IMR-90 (cell line): ENCODE results near the gene ARHGAP45. TPM values are rescaled to one million over a fixed set of nuclear protein-coding genes. Genes with fewer than 3 reads are reported as not detected.

Experiments
- ATAC-seq: fragments of 200-7000 bp; cut with Tn5 transposase; 2 replicates; pipeline ENCODE4 v1.9.1; 2020; ENCODE audit warnings: low read depth, mild to moderate bottlenecking, moderate library complexity
- BruUV-seq: library from RNA; stranded (reverse); fragments of 400-500 nt; replicated peaks from 2 replicates; lab custom pipeline; 2021; lab: Mats Ljungman, UMichigan
- CTCF ChIA-PET: fragments of 300-600 bp; formaldehyde crosslinking; extraction: SDS; loops from one replicate; lab custom pipeline; 2021; ENCODE audit warnings: antibody characterized with exemption; lab: Yijun Ruan, JAX
- POLR2A ChIA-PET: fragments of 300-600 bp; sonication (Branson Sonifier 250); formaldehyde crosslinking; loops from one replicate; lab custom pipeline; 2022; ENCODE audit warnings: antibody characterized with exemption; ENCODE audit not compliant: unreplicated experiment; lab: Charles Lee
- DNase-seq: peaks from one replicate; pipeline ENCODE4 v3.0.0; 2013
- H2AFZ ChIP-seq: replicated peaks from 2 replicates; pipeline ENCODE3; 2013; ENCODE audit warnings: low read length, mild to moderate bottlenecking; ENCODE audit not compliant: poor library complexity
- H2AK5ac ChIP-seq: 2 replicates; pipeline ENCODE4 v1.6.1; 2013; ENCODE audit warnings: low read depth, low read length, inconsistent platforms
- H2AK9ac ChIP-seq: replicated peaks from 2 replicates; pipeline ENCODE3; 2013; ENCODE audit warnings: mild to moderate bottlenecking, low read depth, low read length, moderate library complexity; ENCODE audit not compliant: poor library complexity
- H2BK120ac ChIP-seq: 2 replicates; pipeline ENCODE4 v1.6.1; 2013; ENCODE audit warnings: low read depth, low read length, inconsistent platforms
- H2BK15ac ChIP-seq: 3 replicates; pipeline ENCODE4 v1.6.1; 2013; ENCODE audit warnings: low read depth, low read length, inconsistent platforms
- H2BK20ac ChIP-seq: 2 replicates; pipeline ENCODE4 v1.6.1; 2013; ENCODE audit warnings: low read depth, mild to moderate bottlenecking, inconsistent platforms, low read length, moderate library complexity
- H2BK5ac ChIP-seq: 2 replicates; pipeline ENCODE4 v1.6.1; 2013; ENCODE audit warnings: mild to moderate bottlenecking, low read depth, low read length, inconsistent platforms; ENCODE audit not compliant: poor library complexity, severe bottlenecking
- H3K14ac ChIP-seq: replicated peaks from 2 replicates; pipeline ENCODE4 v1.6.1; 2013; ENCODE audit warnings: low read depth, low read length, inconsistent platforms
- H3K18ac ChIP-seq: 2 replicates; pipeline ENCODE4 v1.6.1; 2013; ENCODE audit warnings: low read depth, low read length, control low read depth
- H3K23ac ChIP-seq: 2 replicates; pipeline ENCODE4 v1.6.1; 2013; ENCODE audit warnings: low read depth, low read length, inconsistent platforms
- H3K27ac ChIP-seq: 2 replicates; pipeline ENCODE4 v1.5.1; 2013; ENCODE audit warnings: mild to moderate bottlenecking, control low read depth, low read length; ENCODE audit not compliant: insufficient read depth
- H3K27me3 ChIP-seq: 2 replicates; pipeline ENCODE4 v1.6.1; 2013; ENCODE audit warnings: low read length; ENCODE audit not compliant: control insufficient read depth, insufficient read depth
- H3K36me3 ChIP-seq: 2 replicates; pipeline ENCODE4 v1.6.1; 2013; ENCODE audit warnings: low read length, mixed read lengths; ENCODE audit not compliant: control insufficient read depth, insufficient read depth
- H3K4ac ChIP-seq: 2 replicates; pipeline ENCODE4 v1.6.1; 2013; ENCODE audit warnings: low read depth, low read length, inconsistent platforms
- H3K4me1 ChIP-seq: 2 replicates; pipeline ENCODE4 v1.6.1; 2013; ENCODE audit warnings: low read length, mixed read lengths; ENCODE audit not compliant: control insufficient read depth, insufficient read depth
- H3K4me2 ChIP-seq: 2 replicates; pipeline ENCODE4 v1.6.1; 2013; ENCODE audit warnings: low read depth, mild to moderate bottlenecking, control low read depth, low read length, moderate library complexity
- H3K4me3 ChIP-seq: 2 replicates; pipeline ENCODE4 v1.5.1; 2013; ENCODE audit warnings: low read depth, mild to moderate bottlenecking, control low read depth, low read length, moderate library complexity; ENCODE audit not compliant: insufficient read depth
- H3K56ac ChIP-seq: 2 replicates; pipeline ENCODE4 v1.6.1; 2013; ENCODE audit warnings: low read length, inconsistent platforms; ENCODE audit not compliant: insufficient read depth; ENCODE audit errors: extremely low read depth
- H3K79me1 ChIP-seq, 2 experiments: 2 replicates each; pipeline ENCODE4 v1.6.1; 2013; ENCODE audit warnings: low read length in 2 of 2, inconsistent platforms in 1 of 2, low read depth in 1 of 2
- H3K9ac ChIP-seq: 2 replicates; pipeline ENCODE4 v1.6.1; 2013; ENCODE audit warnings: low read depth, low read length, control low read depth
- H3K9me1 ChIP-seq: 2 replicates; pipeline ENCODE4 v1.6.1; 2013; ENCODE audit warnings: low read length, inconsistent platforms; ENCODE audit not compliant: insufficient read depth
- H3K9me3 ChIP-seq: 2 replicates; pipeline ENCODE4 v1.6.1; 2013; ENCODE audit warnings: low read length; ENCODE audit not compliant: control insufficient read depth, insufficient read depth
- H4K20me1 ChIP-seq: 2 replicates; pipeline ENCODE4 v1.6.1; 2013; ENCODE audit warnings: low read length, inconsistent platforms; ENCODE audit not compliant: insufficient read depth
- H4K5ac ChIP-seq: 2 replicates; pipeline ENCODE4 v1.6.1; 2013; ENCODE audit warnings: mild to moderate bottlenecking, low read depth, low read length, control low read depth
- H4K8ac ChIP-seq, 2 experiments: 2 replicates each; pipeline ENCODE4 v1.6.1; 2013; ENCODE audit warnings: low read depth in 2 of 2, low read length in 2 of 2, control low read depth in 1 of 2, inconsistent platforms in 1 of 2
- H4K91ac ChIP-seq: 2 replicates; pipeline ENCODE4 v1.6.1; 2013; ENCODE audit warnings: low read depth, low read length, inconsistent platforms; ENCODE audit not compliant: insufficient read depth
- CEBPB ChIP-seq: IDR thresholded peaks from 2 replicates; pipeline ENCODE4 v1.6.1; 2012; ENCODE audit warnings: low read depth, low read length, improper control_type of control experiment
- MAZ ChIP-seq: IDR thresholded peaks from 2 replicates; pipeline ENCODE4 v1.6.1; 2012; ENCODE audit warnings: low read depth, mild to moderate bottlenecking, low read length, improper control_type of control experiment, moderate library complexity, borderline replicate concordance
- WGBS, 2 experiments: methylation state at CpG; one replicate each; pipeline versions ENCODE4 v1.1.5 to v1.1.7; 2013; ENCODE audit warnings: missing lambda C conversion rate in 2 of 2; ENCODE audit not compliant: insufficient read length in 1 of 2; ENCODE audit errors: extremely low coverage in 2 of 2; 5-methylcytosine and 5-hydroxymethylcytosine counted together
- dilution Hi-C: fragments of 300-500 bp; cut with HindIII; formaldehyde crosslinking; loops from one replicate; pipeline ENCODE4 v1.14.3; 2018; ENCODE audit warnings: low sequenced_read_pairs; ENCODE audit not compliant: unreplicated experiment
- in situ Hi-C: fragments of 300-500 bp; cut with MboI; formaldehyde crosslinking; loops from 3 replicates; pipeline ENCODE4 v1.14.3; 2019; ENCODE audit warnings: low sequenced_read_pairs, inconsistent platforms, mixed read lengths
- intact Hi-C: fragments of 100-400 bp; cut with micrococcal nuclease; formaldehyde crosslinking; loops from 2 replicates; pipeline ENCODE4 v1.10.0; 2022
- polyA plus RNA-seq, 3 experiments: library from polyadenylated mRNA; depleted of rRNA; stranded (reverse); fragments of >200 nt; gene quantifications; 2 replicates each; pipeline ENCODE4 v1.2.3, GENCODE V29; 2012; ENCODE audit warnings: low replicate concordance in 1 of 3
- total RNA-seq: library from RNA; depleted of rRNA; stranded (reverse); fragments of >200 nt; gene quantifications from 2 replicates; pipeline ENCODE4 v1.2.3, GENCODE V29; 2012

The ARHGAP45 gene
- total and polyA plus RNA-seq, 2 of the 4 experiments (the other 2 are of a cell fraction), result 1.3 to 1.7 TPM

GRCh38 chr19:1097810-1098176 is 30.8 kb downstream of the ARHGAP45 start:
- ChIA-PET POLR2A (no interaction called here), CTCF (no interaction called here)
- no TSS peak for BruUV-seq
- dilution Hi-C loops, result no loop called here
- Histone ChIP-seq H3K56ac (no peak overlapping the region), H2AFZ (peak overlapping the region; percentile 64), H2BK120ac (peak overlapping the region; percentile 94), H3K4me2 (no peak overlapping the region), H3K36me3 (peaks cover 6% of the 10 kb centered on the region; the same call in 1 of the 2 replicates), H2BK15ac (peak overlapping the region; percentile 91; the same call in 1 of the 3 replicates), H3K18ac (peak overlapping the region; percentile 24; the same call in 1 of the 2 replicates), H4K8ac (peak overlapping the region in 1 of 2 experiments; percentile 76; a peak in 2 of 4 replicates), H2AK9ac (peak overlapping the region; percentile 89), H2BK20ac (peak overlapping the region; percentile 85), H3K79me1 (peaks cover 3 to 27% of the 10 kb centered on the region in 2 experiments; a peak in 2 of 4 replicates), H3K23ac (no peak overlapping the region), H3K27ac (peak overlapping the region; percentile 36; the same call in 1 of the 2 replicates), H4K20me1 (peaks cover 32% of the 10 kb centered on the region), H4K5ac (peak overlapping the region; percentile 41; the same call in 1 of the 2 replicates), H2BK5ac (peak overlapping the region; percentile 73), H3K4ac (peak overlapping the region; percentile 91), H3K9ac (no peak overlapping the region), H3K14ac (peak overlapping the region; percentile 9; the same call in 1 of the 2 replicates), H3K4me3 (no peak overlapping the region), H4K91ac (peak overlapping the region; percentile 74; the same call in 1 of the 2 replicates), H3K9me1 (peaks cover 13% of the 10 kb centered on the region), H3K4me1 (peaks cover 18% of the 10 kb centered on the region), H3K27me3 (no peaks in the 10 kb centered on the region), H3K9me3 (peaks cover 3% of the 10 kb centered on the region), H2AK5ac (peak overlapping the region; percentile 98; the same call in 1 of the 2 replicates)
- intact Hi-C loops, result no loop called here
- no CpG with 5 or more reads among the region's 7 CpGs for WGBS, 2 experiments
- no peak for DNase-seq
- TF ChIP-seq CEBPB (peak; percentile 62), MAZ (no peak)
- in situ Hi-C loops, result no loop called here
- ATAC-seq, result no peak
